ENCODE measurements around the gene TCTA.

DNA sequence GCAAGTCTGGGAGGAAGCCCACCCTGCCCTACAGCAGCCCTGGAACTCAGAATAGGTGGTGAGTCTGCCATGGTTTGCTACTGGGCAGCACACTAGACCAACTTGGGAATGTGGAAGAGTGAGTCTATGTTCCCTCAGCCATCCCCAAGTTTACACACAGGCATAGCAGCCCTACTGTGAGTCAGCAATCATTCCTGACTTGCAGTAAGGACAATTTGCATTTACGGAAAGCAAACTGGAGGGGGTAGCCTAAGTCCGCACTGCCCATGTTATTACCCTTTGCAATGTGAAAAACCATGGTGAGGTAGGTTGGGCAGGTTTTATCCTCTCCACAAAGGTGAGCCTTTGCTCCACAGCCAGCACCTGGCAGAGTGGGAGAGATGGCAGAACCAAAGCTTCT is 4.6 kb downstream of the TCTA start:
- TF ChIP-seq, protein P1, sequence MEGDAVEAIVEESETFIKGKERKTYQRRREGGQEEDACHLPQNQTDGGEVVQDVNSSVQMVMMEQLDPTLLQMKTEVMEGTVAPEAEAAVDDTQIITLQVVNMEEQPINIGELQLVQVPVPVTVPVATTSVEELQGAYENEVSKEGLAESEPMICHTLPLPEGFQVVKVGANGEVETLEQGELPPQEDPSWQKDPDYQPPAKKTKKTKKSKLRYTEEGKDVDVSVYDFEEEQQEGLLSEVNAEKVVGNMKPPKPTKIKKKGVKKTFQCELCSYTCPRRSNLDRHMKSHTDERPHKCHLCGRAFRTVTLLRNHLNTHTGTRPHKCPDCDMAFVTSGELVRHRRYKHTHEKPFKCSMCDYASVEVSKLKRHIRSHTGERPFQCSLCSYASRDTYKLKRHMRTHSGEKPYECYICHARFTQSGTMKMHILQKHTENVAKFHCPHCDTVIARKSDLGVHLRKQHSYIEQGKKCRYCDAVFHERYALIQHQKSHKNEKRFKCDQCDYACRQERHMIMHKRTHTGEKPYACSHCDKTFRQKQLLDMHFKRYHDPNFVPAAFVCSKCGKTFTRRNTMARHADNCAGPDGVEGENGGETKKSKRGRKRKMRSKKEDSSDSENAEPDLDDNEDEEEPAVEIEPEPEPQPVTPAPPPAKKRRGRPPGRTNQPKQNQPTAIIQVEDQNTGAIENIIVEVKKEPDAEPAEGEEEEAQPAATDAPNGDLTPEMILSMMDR (IDR thresholded peaks at IDR 0.05), result no peak
- TF ChIP-seq, protein P2, sequence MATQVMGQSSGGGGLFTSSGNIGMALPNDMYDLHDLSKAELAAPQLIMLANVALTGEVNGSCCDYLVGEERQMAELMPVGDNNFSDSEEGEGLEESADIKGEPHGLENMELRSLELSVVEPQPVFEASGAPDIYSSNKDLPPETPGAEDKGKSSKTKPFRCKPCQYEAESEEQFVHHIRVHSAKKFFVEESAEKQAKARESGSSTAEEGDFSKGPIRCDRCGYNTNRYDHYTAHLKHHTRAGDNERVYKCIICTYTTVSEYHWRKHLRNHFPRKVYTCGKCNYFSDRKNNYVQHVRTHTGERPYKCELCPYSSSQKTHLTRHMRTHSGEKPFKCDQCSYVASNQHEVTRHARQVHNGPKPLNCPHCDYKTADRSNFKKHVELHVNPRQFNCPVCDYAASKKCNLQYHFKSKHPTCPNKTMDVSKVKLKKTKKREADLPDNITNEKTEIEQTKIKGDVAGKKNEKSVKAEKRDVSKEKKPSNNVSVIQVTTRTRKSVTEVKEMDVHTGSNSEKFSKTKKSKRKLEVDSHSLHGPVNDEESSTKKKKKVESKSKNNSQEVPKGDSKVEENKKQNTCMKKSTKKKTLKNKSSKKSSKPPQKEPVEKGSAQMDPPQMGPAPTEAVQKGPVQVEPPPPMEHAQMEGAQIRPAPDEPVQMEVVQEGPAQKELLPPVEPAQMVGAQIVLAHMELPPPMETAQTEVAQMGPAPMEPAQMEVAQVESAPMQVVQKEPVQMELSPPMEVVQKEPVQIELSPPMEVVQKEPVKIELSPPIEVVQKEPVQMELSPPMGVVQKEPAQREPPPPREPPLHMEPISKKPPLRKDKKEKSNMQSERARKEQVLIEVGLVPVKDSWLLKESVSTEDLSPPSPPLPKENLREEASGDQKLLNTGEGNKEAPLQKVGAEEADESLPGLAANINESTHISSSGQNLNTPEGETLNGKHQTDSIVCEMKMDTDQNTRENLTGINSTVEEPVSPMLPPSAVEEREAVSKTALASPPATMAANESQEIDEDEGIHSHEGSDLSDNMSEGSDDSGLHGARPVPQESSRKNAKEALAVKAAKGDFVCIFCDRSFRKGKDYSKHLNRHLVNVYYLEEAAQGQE (IDR thresholded peaks at IDR 0.05; ENCODE audit: insufficient read depth in 1 of 2, low read depth in 2 of 2, low read length in 1 of 2), result no peak
- TF ChIP-seq TCF7L2 (IDR thresholded peaks at IDR 0.05; ENCODE audit: low read depth, low read length) (no peak), POLR2AphosphoS5 (IDR thresholded peaks at IDR 0.05; ENCODE audit: low read depth, low read length) (no peak), SIN3A (IDR thresholded peaks at IDR 0.05; ENCODE audit: borderline replicate concordance, insufficient read depth, low read depth, low read length) (no peak)
